HG02885 (cell line): ENCODE results near the gene RNF180.
A peak's percentile ranks its signal among the peaks of the same experiment; 100 is the strongest.
"Not testable (repeated sequence)": the region's sequence is repeated elsewhere in the genome, so short reads cannot be mapped to it uniquely, and the experiment has no call there.

Experiments used
- ATAC-seq: cut with Tn5 transposase; IDR thresholded peaks from one replicate; pipeline ENCODE4 v1.9.1; 2021; ENCODE audit warnings: mild to moderate bottlenecking; ENCODE audit not compliant: unreplicated experiment, poor library complexity

Gene RNF180

GRCh38 chr5:64339769-64340168, 174.1 kb downstream of the RNF180 start:
- no peak for ATAC-seq

DNA sequence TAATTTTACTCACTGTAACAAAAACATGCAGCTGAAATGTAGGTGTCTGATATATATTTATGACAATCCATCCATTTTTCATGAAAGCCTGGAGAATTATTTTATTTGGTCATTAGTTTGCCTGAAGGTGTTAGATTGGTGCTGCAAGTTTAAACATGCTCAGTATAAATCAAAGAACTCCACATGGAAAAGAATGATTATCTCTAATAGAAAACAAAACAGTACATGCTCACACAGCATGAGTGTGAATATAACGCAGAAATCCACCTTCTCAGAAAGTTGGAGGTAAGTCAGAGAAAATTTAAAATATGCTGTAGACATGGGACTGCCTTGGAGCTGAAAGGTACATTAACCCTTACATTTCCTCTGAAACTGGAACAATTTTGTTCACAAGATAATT, 174.7 kb downstream of the RNF180 start:
- ATAC-seq: no peak

DNA sequence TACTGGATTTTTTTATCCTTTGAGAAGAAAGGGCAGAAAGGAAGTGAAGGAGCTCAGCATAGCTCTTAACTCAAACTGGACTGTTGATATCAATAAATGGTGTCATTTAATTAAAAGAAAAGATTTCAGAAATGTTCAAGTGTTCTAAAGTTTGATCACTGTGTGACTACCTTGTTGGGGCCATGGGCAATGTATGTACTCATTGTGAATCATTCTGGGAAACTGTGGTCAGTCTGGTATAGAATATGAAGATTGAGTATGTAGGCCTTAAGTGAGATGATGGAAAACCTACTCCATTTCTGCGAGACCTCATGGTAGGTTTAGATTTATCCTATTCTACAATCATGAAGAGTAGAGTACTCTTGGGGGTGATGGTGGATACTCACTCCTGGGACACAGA, 175.7 kb downstream of the RNF180 start:
- no peak for ATAC-seq

- no peak for ATAC-seq
Observed at GRCh38 chr5:64344501-64344900, 178.9 kb downstream of the RNF180 start.

- ATAC-seq: no peak
Observed at GRCh38 chr5:64347309-64347708, 181.7 kb downstream of the RNF180 start.

DNA sequence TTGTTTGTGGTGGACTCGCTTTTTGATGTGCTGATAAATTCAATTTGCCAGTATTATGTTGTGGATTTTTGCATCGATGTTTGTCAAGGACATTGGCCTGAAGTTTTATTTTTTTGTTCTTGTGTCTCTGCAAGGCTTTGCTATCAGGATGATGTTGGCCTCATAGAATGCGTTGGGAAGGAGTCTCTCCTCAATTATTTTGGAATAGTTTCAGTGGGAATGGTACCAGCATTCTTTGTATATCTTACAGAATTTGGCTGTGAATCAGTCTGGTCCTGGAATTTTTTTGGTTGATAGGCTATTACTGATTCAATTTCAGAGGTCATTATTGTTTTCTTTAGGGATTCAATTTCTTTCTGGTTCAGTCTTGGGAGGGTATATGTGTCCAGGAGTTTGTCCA, 198.8 kb downstream of the RNF180 start:
- no peak for ATAC-seq

- peak; percentile 95 for ATAC-seq
Observed at GRCh38 chr5:64384765-64385164, 219.1 kb downstream of the RNF180 start.

GRCh38 chr5:64397552-64397951, 231.9 kb downstream of the RNF180 start:
- ATAC-seq: no peak

DNA sequence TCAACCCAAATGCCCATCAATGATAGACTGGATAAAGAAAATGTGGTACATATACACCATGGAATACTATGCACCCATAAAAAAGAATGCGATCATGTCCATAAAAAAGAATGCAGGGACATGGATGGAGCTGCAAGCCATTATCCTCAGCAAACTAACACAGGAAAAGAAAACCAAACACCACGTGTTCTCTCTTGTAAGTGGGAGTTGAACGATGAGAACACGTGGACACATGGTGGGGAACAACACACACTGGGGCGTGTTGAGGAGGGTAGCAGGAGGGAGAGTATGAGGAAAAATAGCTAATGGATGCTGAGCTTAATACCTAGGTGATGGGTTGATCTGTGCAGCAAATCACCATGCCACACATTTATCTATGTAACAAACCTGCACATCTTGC, 233.1 kb downstream of the RNF180 start:
- ATAC-seq: not testable (repeated sequence)

GRCh38 chr5:64407103-64407825, 241.6 kb downstream of the RNF180 start:
- not testable (repeated sequence) for ATAC-seq

DNA sequence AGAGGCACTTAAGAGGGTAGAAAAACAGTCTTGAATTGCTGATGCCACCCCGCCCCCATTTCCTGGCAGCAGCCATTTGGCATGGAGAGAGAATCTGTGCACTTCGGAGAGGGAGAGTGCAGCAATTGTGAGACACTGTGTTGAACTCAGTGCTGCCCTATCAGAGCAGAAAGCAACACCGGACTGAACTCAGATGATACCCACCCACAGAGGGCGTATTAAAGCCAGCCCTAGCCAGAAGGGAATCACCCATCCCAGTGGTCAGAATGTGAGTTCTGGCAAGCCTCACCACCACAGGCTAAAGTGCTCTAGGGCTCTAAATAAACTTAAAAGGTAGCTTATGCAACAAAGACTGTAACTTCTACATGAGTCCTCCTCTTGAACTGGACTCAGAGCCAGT, 251.7 kb downstream of the RNF180 start:
- ATAC-seq: no peak

DNA sequence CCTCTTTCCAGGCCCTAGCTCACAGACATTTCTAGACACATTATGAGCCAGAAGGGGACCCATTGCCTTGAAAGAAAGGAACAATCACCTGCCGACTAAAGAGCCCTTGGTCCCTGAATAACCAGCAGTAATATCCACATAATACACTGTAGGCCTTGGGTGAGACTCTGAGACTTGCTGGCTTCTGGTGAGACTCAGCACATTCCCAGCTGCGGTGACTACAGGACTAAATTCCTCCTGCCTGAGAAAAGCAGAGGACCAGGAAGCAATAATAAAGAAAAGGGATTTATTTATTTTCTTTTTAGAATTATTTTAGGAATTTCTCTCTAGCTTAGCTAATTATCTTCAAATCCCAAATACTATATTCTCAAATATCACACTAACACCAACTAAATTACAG, 252.4 kb downstream of the RNF180 start:
- no peak for ATAC-seq
